ENCODE results near the gene TAOK1. TPM values are rescaled to one million over a fixed set of nuclear protein-coding genes. Genes with fewer than 3 reads are reported as not detected.

The TAOK1 gene
- total RNA-seq, 4 donors from 2014 or later, result 54.7 to 71.8 (median 64.9) TPM

- peak; percentile 27 to 92 for DNase-seq (ENCODE audit: low spot score in 2 of 2)
- peak within 1 kb of the TSS; percentile 51 for H3K4me3 ChIP-seq (ENCODE audit: low read depth, poor library complexity, severe bottlenecking)
- TF ChIP-seq CTCF (IDR thresholded peaks at IDR 0.05), result no peak
- no peak for TF ChIP-seq POLR2A (IDR thresholded peaks at IDR 0.05)
- 0% methylated on average over 32 to 37 of the region's 96 CpGs for WGBS, 2 donors
- intact Hi-C loops (cut with DNase I; ENCODE audit: low total_unique reads), result no loop called here
These were observed 202.8 kb downstream of the TAOK1 start, which contains the start of gene ANKRD13B for GRCh38 chr17:29592850-29593551. ANKRD13B (plus strand) TSS chr17:29593132; CDS start chr17:29593622, 490 bp downstream.

GRCh38 chr17:29593591-29594518 is 203.7 kb downstream of the TAOK1 start:
- TF ChIP-seq POLR2A (IDR thresholded peaks at IDR 0.05) (no peak), CTCF (IDR thresholded peaks at IDR 0.05) (no peak)
- 13 to 26% methylated on average over 18 to 28 of the region's 64 CpGs for WGBS, 2 donors
- intact Hi-C loops (cut with DNase I; ENCODE audit: low total_unique reads), result no loop called here
- peak in 1 of 2 donors; percentile 18 for DNase-seq (ENCODE audit: low spot score in 2 of 2)
- peak overlapping the region; percentile 51 for H3K4me3 ChIP-seq (ENCODE audit: low read depth, poor library complexity, severe bottlenecking)

- intact Hi-C loops (cut with DNase I; ENCODE audit: low total_unique reads), result no loop called here
- TF ChIP-seq POLR2A (IDR thresholded peaks at IDR 0.05), result no peak
- no peak for TF ChIP-seq CTCF (IDR thresholded peaks at IDR 0.05)
- peak in 1 of 2 donors; percentile 12 for DNase-seq (ENCODE audit: low spot score in 2 of 2)
- 83 to 89% methylated on average over 11 of the region's 11 CpGs for WGBS, 2 donors
- no peak overlapping the region for H3K4me3 ChIP-seq (ENCODE audit: low read depth, poor library complexity, severe bottlenecking)
These were observed 204.4 kb downstream of the TAOK1 start for GRCh38 chr17:29594519-29595090.

GRCh38 chr17:29595107-29595942 is 205.2 kb downstream of the TAOK1 start:
- no peak overlapping the region for H3K4me3 ChIP-seq (ENCODE audit: low read depth, poor library complexity, severe bottlenecking)
- 72 to 80% methylated on average over 7 of the region's 7 CpGs for WGBS, 2 donors
- TF ChIP-seq CTCF (IDR thresholded peaks at IDR 0.05), result no peak
- TF ChIP-seq POLR2A (IDR thresholded peaks at IDR 0.05), result no peak
- peak in 1 of 2 donors; percentile 12 for DNase-seq (ENCODE audit: low spot score in 2 of 2)
- intact Hi-C loops (cut with DNase I; ENCODE audit: low total_unique reads), result no loop called here
